H1 (cell line): Measurements from ENCODE around the gene MPPED1. TPM values are rescaled to one million over a fixed set of nuclear protein-coding genes. Genes with fewer than 3 reads are reported as not detected.

Experiments
- CTCF ChIA-PET: fragments of 300-600 bp; sonication (Branson Sonifier 250); formaldehyde crosslinking; loops from one replicate; lab custom pipeline; 2021; ENCODE audit not compliant: partially characterized antibody; lab: Charles Lee
- POLR2A ChIA-PET: fragments of 300-600 bp; sonication (Branson Sonifier 250); formaldehyde crosslinking; loops from one replicate; lab custom pipeline; 2021; ENCODE audit warnings: inconsistent platforms; ENCODE audit not compliant: partially characterized antibody; lab: Charles Lee
- DNase-seq, 2 experiments: peaks; one replicate each; pipeline versions ENCODE4 v3.0.0 to v3.0.0-alpha.2; 2010 to 2022; ENCODE audit warnings: low spot score in 2 of 2, low read depth in 1 of 2, mixed read lengths in 1 of 2
- FAIRE-seq: peaks from 2 replicates; lab custom pipeline; 2011; peaks lifted over from hg19 to GRCh38; lab: Jason Lieb, UNC
- H2AFZ ChIP-seq: 2 replicates; pipeline ENCODE4 v1.8.1; 2012; ENCODE audit warnings: low read length, inconsistent platforms
- H2AK5ac ChIP-seq: 2 replicates; pipeline ENCODE4 v1.6.1; 2013; ENCODE audit warnings: low read depth, low read length
- H2BK120ac ChIP-seq: replicated peaks from 2 replicates; pipeline ENCODE3; 2013; ENCODE audit warnings: low read depth, low read length, inconsistent platforms
- H2BK12ac ChIP-seq: 2 replicates; pipeline ENCODE4 v1.6.1; 2013; ENCODE audit warnings: low read depth, low read length
- H2BK15ac ChIP-seq: 2 replicates; pipeline ENCODE4 v1.6.1; 2013; ENCODE audit warnings: low read length
- H2BK20ac ChIP-seq: 2 replicates; pipeline ENCODE4 v1.6.1; 2013; ENCODE audit warnings: low read length
- H2BK5ac ChIP-seq: 2 replicates; pipeline ENCODE4 v1.6.1; 2013; ENCODE audit warnings: low read depth, low read length
- H3K14ac ChIP-seq: 2 replicates; pipeline ENCODE4 v1.6.1; 2013; ENCODE audit warnings: inconsistent platforms; ENCODE audit not compliant: insufficient read length
- H3K18ac ChIP-seq: 2 replicates; pipeline ENCODE4 v1.6.1; 2013; ENCODE audit warnings: low read length; ENCODE audit errors: extremely low read depth
- H3K23ac ChIP-seq: 2 replicates; pipeline ENCODE4 v1.6.1; 2013; ENCODE audit warnings: inconsistent platforms; ENCODE audit not compliant: insufficient read length
- H3K23me2 ChIP-seq: 2 replicates; pipeline ENCODE4 v1.6.1; 2013; ENCODE audit warnings: low read depth, low read length
- H3K27ac ChIP-seq: 2 replicates; pipeline ENCODE4 v1.6.1; 2011; ENCODE audit warnings: low read depth, low read length, inconsistent platforms
- H3K27me3 ChIP-seq, 4 experiments: replicated peaks in 1 of 4; 1 replicate in 1 of 4; 2 replicates in 3 of 4; pipeline versions ENCODE4 v1.6.1 to v1.8.1; 2011 to 2013; ENCODE audit warnings: low read length in 3 of 4, mild to moderate bottlenecking in 3 of 4, inconsistent platforms in 2 of 4, mixed read lengths in 2 of 4, moderate library complexity in 1 of 4; ENCODE audit not compliant: control insufficient read depth in 3 of 4, insufficient read depth in 3 of 4; ENCODE audit errors: extremely low read depth in 1 of 4
- H3K36me3 ChIP-seq, 4 experiments: 2 replicates each; pipeline versions ENCODE4 v1.6.1 to v1.8.1; 2011 to 2013; ENCODE audit warnings: mild to moderate bottlenecking in 4 of 4, low read length in 3 of 4, moderate library complexity in 2 of 4, control low read depth in 1 of 4, inconsistent platforms in 1 of 4; ENCODE audit not compliant: insufficient read depth in 4 of 4, control insufficient read depth in 2 of 4
- H3K4ac ChIP-seq: replicated peaks from 2 replicates; pipeline ENCODE3; 2013; ENCODE audit warnings: low read length, low read depth, mixed read lengths, inconsistent platforms; ENCODE audit not compliant: insufficient read length
- H3K4me1 ChIP-seq, 4 experiments: replicated peaks in 1 of 4; 1 replicate in 1 of 4; 2 replicates in 3 of 4; pipeline versions ENCODE4 v1.6.1 to v1.8.1; 2011 to 2013; ENCODE audit warnings: low read length in 3 of 4, inconsistent platforms in 2 of 4, mixed read lengths in 1 of 4; ENCODE audit not compliant: insufficient read depth in 4 of 4, control insufficient read depth in 3 of 4
- H3K4me2 ChIP-seq, 2 experiments: 2 replicates each; pipeline versions ENCODE4 v1.6.1 to v1.8.1; 2011 to 2013; ENCODE audit warnings: low read depth in 2 of 2, low read length in 2 of 2, control low read depth in 1 of 2, inconsistent platforms in 1 of 2, mild to moderate bottlenecking in 1 of 2; ENCODE audit not compliant: insufficient read depth in 1 of 2
- H3K4me3 ChIP-seq, 4 experiments: fragments of 200-600, 300-600 bp in 1 of 4; sonication (generic), shearing (Covaris generic), sonication (Bioruptor Twin) in 1 of 4; 2 replicates each; pipeline versions ENCODE4 v1.5.1 to v1.8.1; 2011 to 2016; ENCODE audit warnings: low read length in 4 of 4, low read depth in 3 of 4, control low read depth in 2 of 4, inconsistent platforms in 2 of 4, mild to moderate bottlenecking in 2 of 4, mixed read lengths in 1 of 4, moderate library complexity in 1 of 4; ENCODE audit not compliant: insufficient read depth in 2 of 4; ENCODE audit errors: extremely low read depth in 1 of 4
- H3K56ac ChIP-seq: replicated peaks from 2 replicates; pipeline ENCODE3; 2013; ENCODE audit warnings: low read depth, mild to moderate bottlenecking, mixed read lengths, low read length, inconsistent platforms; ENCODE audit not compliant: insufficient read length
- H3K79me1 ChIP-seq: 2 replicates; pipeline ENCODE4 v1.6.1; 2013; ENCODE audit warnings: low read depth, low read length, control low read depth
- H3K79me2 ChIP-seq, 2 experiments: 2 replicates each; pipeline versions ENCODE4 v1.6.1 to v1.8.1; 2012 to 2013; ENCODE audit warnings: low read length in 2 of 2, mild to moderate bottlenecking in 2 of 2, inconsistent platforms in 1 of 2; ENCODE audit not compliant: insufficient read depth in 2 of 2, control insufficient read depth in 1 of 2
- H3K9ac ChIP-seq, 4 experiments: replicated peaks in 1 of 4; 1 replicate in 1 of 4; 2 replicates in 3 of 4; pipeline versions ENCODE4 v1.6.1 to v1.8.1; 2011 to 2013; ENCODE audit warnings: low read depth in 3 of 4, low read length in 3 of 4, control low read depth in 2 of 4, mild to moderate bottlenecking in 2 of 4, moderate library complexity in 2 of 4, inconsistent platforms in 1 of 4; ENCODE audit errors: extremely low read depth in 1 of 4
- H3K9me3 ChIP-seq, 2 experiments: 2 replicates each; pipeline versions ENCODE4 v1.6.1 to v1.8.1; 2012 to 2013; ENCODE audit warnings: mild to moderate bottlenecking in 2 of 2, moderate library complexity in 2 of 2, control low read depth in 1 of 2, inconsistent platforms in 1 of 2, low read depth in 1 of 2, low read length in 1 of 2, mixed read lengths in 1 of 2; ENCODE audit not compliant: insufficient read depth in 2 of 2
- H4K20me1 ChIP-seq, 2 experiments: replicated peaks in 1 of 2; 2 replicates each; pipeline versions ENCODE3 to v1.8.1; 2011 to 2013; ENCODE audit warnings: inconsistent platforms in 2 of 2, low read length in 2 of 2, mild to moderate bottlenecking in 1 of 2; ENCODE audit not compliant: insufficient read depth in 2 of 2, control insufficient read depth in 1 of 2
- H4K5ac ChIP-seq: 2 replicates; pipeline ENCODE4 v1.6.1; 2013; ENCODE audit warnings: low read length, low read depth, mixed read lengths, inconsistent platforms; ENCODE audit not compliant: insufficient read length
- H4K8ac ChIP-seq: 2 replicates; pipeline ENCODE4 v1.8.0; 2013; ENCODE audit warnings: mild to moderate bottlenecking, moderate library complexity, low read length, inconsistent platforms; ENCODE audit not compliant: insufficient read depth; ENCODE audit errors: extremely low read depth
- H4K91ac ChIP-seq: replicated peaks from 2 replicates; pipeline ENCODE3; 2013; ENCODE audit warnings: low read length, mixed read lengths, inconsistent platforms; ENCODE audit not compliant: insufficient read length
- CEBPB ChIP-seq: IDR thresholded peaks from 2 replicates; pipeline ENCODE4 v1.6.1; 2012; ENCODE audit warnings: low read depth, low read length
- TCF12 ChIP-seq: IDR thresholded peaks from 2 replicates; pipeline ENCODE4 v1.6.1; 2011; ENCODE audit warnings: low read depth, mild to moderate bottlenecking, low read length
- ZNF274 ChIP-seq: IDR thresholded peaks from 2 replicates; pipeline ENCODE4 v1.7.0; 2012; ENCODE audit warnings: low read length, borderline replicate concordance; ENCODE audit errors: extremely low read depth
- WGBS, 2 experiments: shearing (Covaris generic) in 1 of 2; methylation state at CpG; one replicate each; pipeline versions ENCODE4 v1.1.6 to v1.1.7; 2013 to 2015; ENCODE audit warnings: low lambda C conversion rate in 2 of 2, mixed read lengths in 2 of 2, inconsistent platforms in 1 of 2, low coverage in 1 of 2, missing lambda C conversion rate in 1 of 2; ENCODE audit not compliant: insufficient replicate concordance in 2 of 2, insufficient coverage in 1 of 2, insufficient read length in 1 of 2; ENCODE audit errors: extremely low coverage in 1 of 2, missing lambda C conversion rate in 1 of 2; 5-methylcytosine and 5-hydroxymethylcytosine counted together
- polyA plus RNA-seq, 7 experiments: library from polyadenylated mRNA; depleted of rRNA in 3 of 7; stranded (reverse) in 5 of 7; unstranded in 2 of 7; fragments of >200 nt in 5 of 7; fragments of 200-250 nt in 2 of 7; gene quantifications; 1 replicate in 5 of 7; 2 replicates in 1 of 7; 4 replicates in 1 of 7; pipeline versions ENCODE4 v1.2.1 to v1.2.3, GENCODE V29; 2011 to 2013; ENCODE audit warnings: missing spikeins in 2 of 7, mixed read lengths in 2 of 7
- total RNA-seq: library from RNA; stranded (reverse); fragmentation: NEBNext Ultra II Directional; extraction: Animal tissue kit (Norgen Biotek cat#: 25700); gene quantifications from 2 replicates; pipeline ENCODE4 v1.2.1, GENCODE V29; 2021

Gene MPPED1
- total and polyA plus RNA-seq, 2 of the 8 experiments (the other 6 are each of a cell fraction or from before 2014, with no cell fraction given), result 0.29 to 0.37 TPM

DNA sequence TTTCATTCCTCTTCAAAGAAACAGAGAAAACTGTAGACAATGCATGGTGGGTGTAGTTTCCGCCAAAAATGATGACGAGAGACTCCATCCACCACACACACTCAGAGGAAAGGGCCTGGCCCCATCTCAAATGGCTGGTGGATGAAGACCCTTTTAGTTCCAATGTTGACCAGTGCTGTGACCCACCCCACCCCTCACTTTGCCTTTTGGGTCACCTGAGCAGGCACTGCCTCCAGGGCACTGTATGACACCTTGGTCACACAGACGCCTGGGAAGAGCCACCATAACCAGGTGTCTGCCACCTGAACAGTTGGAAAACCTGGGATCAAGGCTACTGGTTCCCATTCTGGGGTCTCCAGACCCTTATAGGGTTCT is 121.3 kb downstream of the MPPED1 start:
- Histone ChIP-seq H4K5ac (no peak overlapping the region), H3K9me3 (peaks cover 5 to 11% of the 10 kb centered on the region in 2 experiments; a peak in 3 of 4 replicates), H2AFZ (no peak overlapping the region), H3K36me3 (no peaks in the 10 kb centered on the region), H3K4me2 (no peak overlapping the region), H2AK5ac (no peak overlapping the region), H3K4ac (no peak overlapping the region), H3K56ac (no peak overlapping the region), H3K79me1 (no peaks in the 10 kb centered on the region), H3K79me2 (no peaks in the 10 kb centered on the region), H3K23ac (no peak overlapping the region), H4K20me1 (no peaks in the 10 kb centered on the region), H3K23me2 (no peaks in the 10 kb centered on the region), H2BK12ac (no peak overlapping the region), H3K27me3 (no peaks in the 10 kb centered on the region), H3K4me3 (no peak overlapping the region), H2BK20ac (no peak overlapping the region), H3K14ac (no peak overlapping the region), H2BK120ac (no peak overlapping the region), H3K18ac (no peak overlapping the region), H3K9ac (no peak overlapping the region), H4K8ac (no peak overlapping the region; the same call in 1 of the 2 replicates), H3K4me1 (no peaks in the 10 kb centered on the region; a peak in 1 of 7 replicates), H4K91ac (no peak overlapping the region), H2BK5ac (no peak overlapping the region), H3K27ac (no peak overlapping the region), H2BK15ac (no peak overlapping the region)
- no peak for FAIRE-seq
- CTCF ChIA-PET, result interaction anchor here (3.1 kb wide), 1 partner anchor 17 kb away, joined by 14 read pairs; no protein-coding TSS in a partner anchor
- WGBS, 2 experiments, result 90% methylated on average over 3 of the region's 3 CpGs; no CpG with 5 or more reads in 1 of the 2 experiments
- POLR2A ChIA-PET, result no interaction called here
- no peak for DNase-seq
- no peak for TF ChIP-seq TCF12
- no peak for TF ChIP-seq CEBPB
- no peak for TF ChIP-seq ZNF274
